ENCODE data around the gene HIP1.

- TF ChIP-seq CTCF (IDR thresholded peaks at IDR 0.05; ENCODE audit: insufficient read depth, low read depth, low read length) (no peak), EZH2 (IDR thresholded peaks at IDR 0.05; ENCODE audit: insufficient read depth, low read length) (no peak)
These were observed 107.0 kb downstream of the HIP1 start for GRCh38 chr7:75631711-75632110.

Data from astrocyte (in vitro differentiated cells and primary cell).